HG03521 (cell line): Measurements from ENCODE around the gene WWC2.

Source experiments
- ATAC-seq: cut with Tn5 transposase; IDR thresholded peaks from one replicate; pipeline ENCODE4 v1.9.1; 2021; ENCODE audit warnings: mild to moderate bottlenecking, moderate library complexity; ENCODE audit not compliant: unreplicated experiment

The WWC2 gene

GRCh38 chr4:183098723-183099536, at the start of gene WWC2:
WWC2 (plus strand) TSS chr4:183099257; CDS start chr4:183099492, 235 bp downstream.
- ATAC-seq = peak; percentile 55

GRCh38 chr4:183053681-183054080, 45.4 kb upstream of the WWC2 start:
- no peak for ATAC-seq

DNA sequence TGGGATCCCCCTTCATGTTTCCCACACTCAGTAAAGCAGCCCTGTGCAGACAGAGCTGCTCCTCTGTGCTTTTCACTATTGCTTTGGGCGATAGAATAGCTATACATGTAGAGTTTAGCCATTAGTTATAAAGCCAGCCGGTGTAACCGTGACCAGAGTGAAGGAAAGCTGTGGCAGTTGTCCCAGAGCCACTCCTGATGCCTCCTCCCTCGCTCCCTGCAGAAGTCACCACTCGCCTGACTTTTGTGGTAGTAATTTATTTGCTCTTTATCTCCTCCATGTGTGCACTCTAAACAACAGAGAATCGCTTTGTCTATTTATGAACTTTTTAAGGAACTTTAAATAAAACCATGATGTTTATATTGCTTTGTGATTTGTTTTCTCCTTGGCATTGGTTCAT, 41.8 kb upstream of the WWC2 start:
- no peak for ATAC-seq

DNA sequence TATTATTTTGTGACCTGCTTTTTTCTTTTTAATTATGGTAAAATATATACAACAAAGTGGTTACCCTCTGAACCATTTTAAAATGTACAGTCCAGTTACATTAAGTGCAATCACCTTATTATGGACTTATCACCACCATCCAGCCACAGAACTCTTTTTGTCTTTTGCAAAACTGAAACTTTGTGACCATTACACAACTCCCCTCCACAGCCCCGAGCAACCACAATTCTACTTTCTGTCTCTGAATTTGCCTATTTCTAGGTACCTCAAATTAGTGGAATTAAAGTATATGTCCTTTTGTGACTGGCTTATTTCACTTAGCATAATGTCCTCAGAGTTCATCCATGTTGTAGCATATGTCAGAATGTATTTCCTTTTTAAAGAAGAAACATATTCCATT, 39.3 kb upstream of the WWC2 start:
- ATAC-seq = no peak

GRCh38 chr4:183068502-183068901, 30.6 kb upstream of the WWC2 start:
- ATAC-seq = no peak

GRCh38 chr4:183071222-183071621, 27.8 kb upstream of the WWC2 start:
- no peak for ATAC-seq

- ATAC-seq = no peak
Measured at GRCh38 chr4:183072176-183072575, 26.9 kb upstream of the WWC2 start.

- ATAC-seq = no peak
Measured at GRCh38 chr4:183073838-183074145, 25.3 kb upstream of the WWC2 start.

DNA sequence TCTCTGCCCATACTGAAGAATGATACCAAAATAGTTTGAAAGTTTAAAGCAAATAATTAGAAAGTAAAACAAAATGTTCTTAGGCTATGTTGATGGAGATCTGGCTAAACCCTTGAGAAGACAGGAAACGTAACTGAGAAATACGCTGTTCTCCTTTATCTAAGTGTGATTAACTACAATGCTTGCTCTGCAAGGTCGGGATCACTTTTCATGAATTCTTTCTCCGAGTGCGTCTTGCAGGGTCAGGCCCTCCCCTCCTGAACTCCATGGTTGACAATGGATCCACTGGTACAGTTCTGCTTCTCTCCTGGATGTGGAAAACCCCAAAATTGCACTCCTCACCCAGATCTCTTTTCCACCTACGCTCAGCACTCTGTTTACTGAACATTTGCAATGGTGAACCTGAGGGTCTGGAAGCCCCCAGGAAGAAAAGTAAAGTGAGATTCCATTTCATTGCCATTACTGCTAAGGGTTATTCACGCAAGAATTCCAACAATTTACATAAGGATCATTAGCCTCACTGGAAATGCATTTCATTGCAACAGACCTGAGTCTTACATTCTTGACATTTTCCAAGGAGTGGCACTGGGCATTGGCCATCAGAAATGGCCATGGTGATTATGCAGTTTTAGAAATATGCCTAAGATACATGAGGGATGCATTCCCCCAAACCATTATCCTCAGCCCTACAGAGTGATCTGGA, 24.6 kb upstream of the WWC2 start:
- no peak for ATAC-seq

DNA sequence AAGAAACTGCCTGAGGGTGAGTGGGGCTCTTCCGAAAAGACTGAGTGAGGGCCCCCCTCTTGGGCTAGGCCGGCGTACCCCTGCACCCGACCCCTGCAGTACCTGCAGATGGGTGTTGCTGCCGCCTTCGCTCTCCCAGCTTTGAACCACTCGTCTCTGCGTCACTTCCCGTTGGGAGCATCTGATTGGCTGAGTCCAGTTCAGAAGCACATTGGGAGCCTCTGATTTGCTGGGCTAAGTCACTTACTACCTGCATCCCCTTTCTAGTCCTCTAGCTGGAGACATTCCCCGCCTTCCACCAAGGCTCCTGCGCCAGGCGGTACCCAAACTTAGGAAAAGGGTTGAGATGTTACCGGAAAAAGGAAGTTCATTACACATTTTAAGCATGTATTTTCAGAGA, 20.4 kb upstream of the WWC2 start:
- no peak for ATAC-seq

DNA sequence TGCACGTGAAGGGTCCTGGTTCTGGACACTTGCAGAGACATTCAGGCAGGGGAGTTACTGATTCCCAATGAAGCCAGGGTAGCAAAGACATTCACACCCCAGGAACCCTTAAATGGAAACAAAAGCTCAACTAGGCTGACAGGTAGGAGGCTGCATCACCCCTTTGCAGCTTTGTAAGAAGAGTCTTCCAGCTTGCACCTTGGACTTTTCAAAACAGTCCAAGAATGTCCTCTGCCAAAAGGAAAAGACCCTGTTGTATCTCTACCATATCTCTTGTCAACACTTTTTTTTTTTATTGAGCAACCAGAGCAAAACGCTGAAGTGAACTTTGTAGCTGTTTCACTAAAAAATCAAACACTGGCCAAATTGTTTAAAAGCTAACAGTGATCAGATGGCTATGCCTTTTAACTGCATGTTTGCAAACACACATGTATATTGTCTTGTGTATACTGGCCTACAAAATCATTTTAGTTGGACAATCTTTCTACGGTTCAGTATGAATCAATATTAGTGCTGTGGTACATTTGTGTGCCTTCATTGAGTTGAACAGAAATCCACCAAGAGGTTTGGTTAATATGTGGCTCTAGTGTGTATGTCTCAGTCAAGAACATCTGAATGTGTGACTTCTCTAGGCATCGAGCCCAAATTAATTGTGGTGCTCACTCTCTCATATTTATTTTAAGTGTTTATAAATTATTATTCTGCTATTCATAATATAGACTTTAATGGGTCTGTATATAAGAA, 18.5 kb upstream of the WWC2 start:
- ATAC-seq = no peak

DNA sequence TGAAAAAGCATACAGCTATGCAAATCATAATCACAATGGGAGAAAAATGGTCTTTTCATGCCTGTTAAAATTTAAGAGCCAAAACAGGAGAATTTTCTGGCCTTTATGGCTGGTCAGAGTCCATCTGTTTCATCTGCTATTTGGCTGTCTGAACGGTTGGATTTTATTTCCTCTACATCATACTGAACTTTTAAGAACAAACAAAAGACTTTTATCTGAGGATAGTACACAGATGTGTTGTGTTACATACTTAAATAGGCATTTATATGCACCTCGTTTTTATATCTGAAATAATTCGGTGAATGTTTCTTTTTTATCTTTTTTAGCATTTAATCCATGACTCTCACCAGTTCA, 18.0 kb upstream of the WWC2 start:
- no peak for ATAC-seq

GRCh38 chr4:183082053-183082452, 17.0 kb upstream of the WWC2 start:
- no peak for ATAC-seq

GRCh38 chr4:183094393-183095198, 4.5 kb upstream of the WWC2 start:
- no peak for ATAC-seq

DNA sequence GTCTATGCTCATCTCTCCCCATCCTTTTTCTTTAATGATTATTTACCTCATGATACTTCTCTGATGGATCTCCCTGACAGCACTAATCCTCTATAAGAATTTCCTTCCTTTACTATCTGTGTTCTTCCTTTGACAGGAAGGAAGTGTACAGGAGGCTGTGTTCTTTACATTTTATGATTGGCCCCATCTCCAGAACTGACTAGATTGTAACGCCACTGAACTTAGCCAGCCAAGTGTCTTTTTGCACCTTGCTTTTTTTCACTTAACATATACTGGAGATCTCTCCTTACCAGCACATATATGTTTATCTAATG, 3.9 kb upstream of the WWC2 start:
- ATAC-seq = no peak

GRCh38 chr4:183096276-183096965, 2.6 kb upstream of the WWC2 start:
- no peak for ATAC-seq

GRCh38 chr4:183097231-183098018, 1.6 kb upstream of the WWC2 start:
- no peak for ATAC-seq

DNA sequence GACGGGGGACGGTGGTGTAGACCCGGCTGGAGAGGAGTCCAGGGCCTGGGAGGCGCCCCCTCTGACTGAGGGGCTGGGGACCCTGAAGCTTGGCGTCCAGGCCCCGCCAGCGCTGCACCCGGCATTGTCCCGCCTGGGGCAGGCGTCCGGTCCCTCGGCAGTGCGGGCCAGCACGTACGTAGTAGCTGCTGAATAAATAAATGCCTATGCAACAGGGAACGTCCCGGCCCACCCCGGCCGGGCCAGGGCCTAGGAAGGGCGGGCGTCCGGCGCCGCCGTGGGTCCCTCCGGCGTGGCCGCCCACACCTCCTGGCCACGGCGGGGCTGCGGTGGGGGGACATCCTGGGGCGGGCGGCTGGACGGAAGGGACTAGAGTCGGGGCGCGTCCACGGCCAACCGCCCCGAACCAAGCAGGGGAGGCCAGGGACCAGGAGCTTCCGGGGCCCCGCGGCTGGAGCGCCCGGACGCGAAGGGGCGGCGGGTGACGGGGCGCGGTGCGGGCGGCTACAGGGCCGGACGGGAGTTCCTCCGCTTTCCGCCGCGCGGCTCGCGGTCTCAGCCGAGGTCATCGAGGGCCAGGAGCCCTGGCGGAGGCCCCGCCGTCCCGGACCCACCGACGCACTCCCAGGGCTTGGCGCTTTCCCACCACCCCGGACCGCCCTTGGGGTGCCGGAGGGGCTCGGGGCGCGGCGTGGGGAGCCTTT, 886 bp upstream of the WWC2 start:
- ATAC-seq = peak; percentile 27

DNA sequence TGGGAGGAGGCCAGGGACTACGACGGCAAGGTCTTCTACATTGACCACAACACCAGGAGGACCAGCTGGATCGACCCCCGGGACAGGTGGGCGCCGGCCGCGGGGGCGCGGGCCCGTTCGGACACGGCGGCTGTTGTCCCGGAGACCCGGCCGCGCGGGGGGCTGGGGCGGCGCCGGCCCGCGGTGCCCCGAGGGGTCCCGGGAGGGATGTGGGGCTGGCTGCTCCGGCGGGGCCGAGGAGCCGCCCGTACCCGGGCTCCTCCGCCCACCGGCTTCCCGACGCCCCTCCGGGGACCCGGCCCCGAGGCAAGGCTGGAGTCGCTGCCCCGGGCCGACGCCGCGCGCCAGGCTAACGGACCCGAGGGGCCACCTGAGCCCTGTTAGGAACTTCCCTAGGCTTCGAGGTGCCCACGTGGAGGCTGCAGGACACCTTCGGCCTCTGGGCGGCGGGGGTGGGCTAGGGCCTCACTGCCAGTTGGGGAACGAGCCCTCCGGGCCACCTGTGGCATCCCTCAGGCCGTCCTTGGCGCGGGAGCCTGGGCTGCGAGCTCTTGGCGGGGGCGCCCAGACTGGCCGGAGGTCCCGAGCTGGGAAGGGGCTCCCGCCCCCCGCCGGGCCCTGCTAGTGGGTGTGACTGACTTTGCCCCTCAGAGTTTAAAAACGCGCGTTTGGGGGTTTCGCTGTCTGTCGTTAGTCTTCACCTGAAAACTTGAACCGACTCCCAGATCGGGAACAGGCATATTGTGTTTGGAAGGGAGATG, 660 bp downstream of the WWC2 start:
- peak; percentile 14 for ATAC-seq
